Liver (tissue), 9 donors: ENCODE results near the gene NPHS2. TPM values are rescaled to one million over a fixed set of nuclear protein-coding genes. Genes with fewer than 3 reads are reported as not detected.

Source experiments
- DNase-seq: peaks from one replicate; pipeline ENCODE4 v3.0.0-alpha.2; 2017; ENCODE audit warnings: low spot score
- H3K27ac ChIP-seq, 2 donors: one replicate each; pipeline ENCODE4 v1.7.0; 2013; ENCODE audit warnings: inconsistent platforms in 2 of 2, low read length in 2 of 2, control low read depth in 1 of 2, low read depth in 1 of 2, mild to moderate bottlenecking in 1 of 2
- H3K27me3 ChIP-seq, 4 donors: one replicate each; pipeline versions ENCODE4 v1.6.1 to v1.7.0; 2013; ENCODE audit warnings: low read length in 3 of 4, inconsistent platforms in 1 of 4, mild to moderate bottlenecking in 1 of 4, moderate library complexity in 1 of 4; ENCODE audit not compliant: control insufficient read depth in 4 of 4, insufficient read depth in 4 of 4
- H3K36me3 ChIP-seq, 4 donors: one replicate each; pipeline versions ENCODE4 v1.6.1 to v1.7.0; 2013; ENCODE audit warnings: low read length in 3 of 4, mild to moderate bottlenecking in 3 of 4, low read depth in 1 of 4, moderate library complexity in 1 of 4; ENCODE audit not compliant: control insufficient read depth in 4 of 4, insufficient read depth in 3 of 4
- H3K4me1 ChIP-seq, 4 donors: one replicate each; pipeline versions ENCODE4 v1.6.1 to v1.7.0; 2013; ENCODE audit warnings: low read length in 3 of 4, mild to moderate bottlenecking in 3 of 4, moderate library complexity in 1 of 4; ENCODE audit not compliant: control insufficient read depth in 4 of 4, insufficient read depth in 4 of 4
- H3K4me3 ChIP-seq, 3 donors: one replicate each; pipeline versions ENCODE4 v1.6.1 to v1.7.0; 2013; ENCODE audit warnings: low read length in 3 of 3, control low read depth in 1 of 3, low read depth in 1 of 3, mild to moderate bottlenecking in 1 of 3
- H3K9ac ChIP-seq, 2 donors: one replicate each; pipeline ENCODE4 v1.7.0; 2013; ENCODE audit warnings: low read length in 2 of 2, mild to moderate bottlenecking in 2 of 2, moderate library complexity in 2 of 2, control low read depth in 1 of 2, low read depth in 1 of 2
- H3K9me3 ChIP-seq, 4 donors: one replicate each; pipeline versions ENCODE4 v1.6.1 to v1.7.0; 2013; ENCODE audit warnings: low read length in 3 of 4; ENCODE audit not compliant: control insufficient read depth in 4 of 4
- FOXA2 ChIP-seq: IDR thresholded peaks from 2 replicates; pipeline ENCODE4 v1.6.1; 2016; ENCODE audit warnings: antibody characterized with exemption
- GABPA ChIP-seq, 2 donors: IDR thresholded peaks in 1 of 2; conservative IDR thresholded peaks in 1 of 2; 2 replicates each; pipeline ENCODE4 v1.6.1; 2016; ENCODE audit warnings: antibody characterized with exemption in 2 of 2, mild to moderate bottlenecking in 1 of 2, moderate library complexity in 1 of 2
- HNF4A ChIP-seq, 2 donors: conservative IDR thresholded peaks; 2 replicates each; pipeline ENCODE4 v1.6.1; 2016; ENCODE audit warnings: antibody characterized with exemption in 2 of 2, mild to moderate bottlenecking in 2 of 2
- HNF4G ChIP-seq: IDR thresholded peaks from 2 replicates; pipeline ENCODE4 v1.6.1; 2016; ENCODE audit warnings: antibody characterized with exemption
- JUND ChIP-seq, 2 donors: IDR thresholded peaks; 2 replicates each; pipeline ENCODE4 v1.6.1; 2016; ENCODE audit warnings: antibody characterized with exemption in 2 of 2
- MAX ChIP-seq: IDR thresholded peaks from 2 replicates; pipeline ENCODE4 v1.6.1; 2016; ENCODE audit warnings: antibody characterized with exemption
- NR2F2 ChIP-seq: IDR thresholded peaks from 2 replicates; pipeline ENCODE4 v1.6.1; 2016; ENCODE audit warnings: antibody characterized with exemption
- REST ChIP-seq: IDR thresholded peaks from 2 replicates; pipeline ENCODE4 v1.6.1; 2016; ENCODE audit warnings: antibody characterized with exemption, mild to moderate bottlenecking
- RXRA ChIP-seq, 2 donors: IDR thresholded peaks; 2 replicates each; pipeline ENCODE4 v1.6.1; 2017 to 2018; ENCODE audit warnings: antibody characterized with exemption in 2 of 2, mild to moderate bottlenecking in 1 of 2
- TAF1 ChIP-seq: conservative IDR thresholded peaks from 2 replicates; pipeline ENCODE4 v1.6.1; 2016; ENCODE audit warnings: antibody characterized with exemption, mild to moderate bottlenecking
- ZBTB33 ChIP-seq: IDR thresholded peaks from 2 replicates; pipeline ENCODE4 v1.6.1; 2016; ENCODE audit warnings: antibody characterized with exemption
- WGBS: extraction: QIAGEN DNeasy Blood & Tissue Kit; methylation state at CpG from one replicate; pipeline ENCODE4 v1.1.7; 2013; 5-methylcytosine and 5-hydroxymethylcytosine counted together
- polyA plus RNA-seq, 2 donors: library from polyadenylated mRNA; stranded (reverse) in 1 of 2; unstranded in 1 of 2; fragments of 200-250 nt in 1 of 2; fragments of >200 nt in 1 of 2; fragmentation: Nextera tagmentation in 1 of 2; extraction: Ambion mirVana in 1 of 2; gene quantifications; one replicate each; pipeline versions ENCODE4 v1.2.1 to v1.2.3, GENCODE V29; 2013 to 2015
- total RNA-seq, 2 donors: library from RNA; depleted of rRNA; stranded (reverse); fragments of >200 nt; gene quantifications; one replicate each; pipeline ENCODE4 v1.2.3, GENCODE V29; 2014
- donor health status: healthy.
- donor health status: healthy.
- donor health status: healthy.
- donor health status: healthy.
- donor health status: healthy.

NPHS2 gene
- total and polyA plus RNA-seq, 4 donors = not detected

GRCh38 chr1:179598631-179599030 is 22.9 kb upstream of the NPHS2 start:
- no peak for DNase-seq
- TF ChIP-seq TAF1 (no peak), ZBTB33 (no peak), HNF4A (conservative IDR thresholded peaks at IDR 0.05) (no peak), JUND (IDR thresholded peaks at IDR 0.05) (no peak), MAX (no peak), RXRA (IDR thresholded peaks at IDR 0.05) (no peak), FOXA2 (no peak)
- H3K27me3 ChIP-seq = peaks cover 0 to 6% (median 2%) of the 10 kb centered on the region in 4 donors
- H3K36me3 ChIP-seq = no peaks in the 10 kb centered on the region
- H3K4me1 ChIP-seq = no peaks in the 10 kb centered on the region
- H3K9ac ChIP-seq = no peak overlapping the region
- peaks cover 0 to 5% (median 0%) of the 10 kb centered on the region in 4 donors for H3K9me3 ChIP-seq
- no peak overlapping the region for H3K27ac ChIP-seq
- WGBS = 70% methylated on average over 1 of the region's 1 CpG
- no peak overlapping the region for H3K4me3 ChIP-seq

GRCh38 chr1:179591592-179592580 is 16.1 kb upstream of the NPHS2 start, which contains the start of gene TDRD5:
TSS of gene TDRD5 (plus strand) at chr1:179591832. CDS start at chr1:179592616, 784 bp downstream.
- no peak for DNase-seq
- Histone ChIP-seq H3K9me3 (no peaks in the 10 kb centered on the region), H3K4me1 (peaks cover 0 to 6% (median 0%) of the 10 kb centered on the region in 4 donors), H3K9ac (no peak within 1 kb of the TSS), H3K36me3 (no peaks in the 10 kb centered on the region), H3K27me3 (peaks cover 0 to 12% (median 11%) of the 10 kb centered on the region in 4 donors), H3K4me3 (no peak within 1 kb of the TSS), H3K27ac (no peak within 1 kb of the TSS)
- 18% methylated on average over 75 of the region's 75 CpGs for WGBS
- TF ChIP-seq REST = no peak
- TF ChIP-seq HNF4G = no peak

- Histone ChIP-seq H3K27ac (no peak overlapping the region), H3K9ac (no peak overlapping the region), H3K27me3 (peaks cover 0 to 15% (median 10%) of the 10 kb centered on the region in 4 donors), H3K4me3 (no peak overlapping the region), H3K9me3 (no peaks in the 10 kb centered on the region), H3K36me3 (no peaks in the 10 kb centered on the region), H3K4me1 (peaks cover 0 to 6% (median 0%) of the 10 kb centered on the region in 4 donors)
- WGBS = 41% methylated on average over 7 of the region's 7 CpGs
- DNase-seq = no peak
- TF ChIP-seq REST = no peak
- TF ChIP-seq NR2F2 = no peak
- no peak for TF ChIP-seq JUND (IDR thresholded peaks at IDR 0.05)
- no peak for TF ChIP-seq GABPA (IDR thresholded peaks at IDR 0.05 in 1 of 2, conservative IDR thresholded peaks at IDR 0.05 in 1 of 2)
- TF ChIP-seq MAX = no peak
- no peak for TF ChIP-seq ZBTB33
Measured at GRCh38 chr1:179591253-179591591, 15.5 kb upstream of the NPHS2 start.
